Kidney (tissue), 14 donors: ENCODE results near the gene C1S. TPM values are rescaled to one million over a fixed set of nuclear protein-coding genes. Genes with fewer than 3 reads are reported as not detected.
"Not testable (repeated sequence)": the region's sequence is repeated elsewhere in the genome, so short reads cannot be mapped to it uniquely, and the experiment has no call there.

ENCODE experiments used
- DNase-seq, 5 donors: peaks; one replicate each; pipeline ENCODE4 v3.0.0-alpha.2; 2013 to 2020
- FAIRE-seq: peaks from 2 replicates; lab custom pipeline; 2012; peaks lifted over from hg19 to GRCh38; lab: Jason Lieb, UNC
- H3K27ac ChIP-seq, 2 donors: one replicate each; pipeline ENCODE4 v1.7.0; 2013; ENCODE audit warnings: low read depth in 2 of 2, low read length in 2 of 2, inconsistent platforms in 1 of 2
- H3K27me3 ChIP-seq: one replicate; pipeline ENCODE4 v1.7.1; 2013; ENCODE audit warnings: low read length, inconsistent platforms; ENCODE audit not compliant: control insufficient read depth, insufficient read depth
- H3K36me3 ChIP-seq, 3 donors: one replicate each; pipeline versions ENCODE4 v1.7.0 to v1.7.1; 2013; ENCODE audit warnings: low read length in 3 of 3, control low read depth in 1 of 3, inconsistent platforms in 1 of 3; ENCODE audit not compliant: insufficient read depth in 3 of 3, control insufficient read depth in 2 of 3
- H3K4me1 ChIP-seq, 3 donors: one replicate each; pipeline versions ENCODE4 v1.7.0 to v1.7.1; 2013; ENCODE audit warnings: low read length in 3 of 3, inconsistent platforms in 1 of 3, low read depth in 1 of 3; ENCODE audit not compliant: control insufficient read depth in 2 of 3, insufficient read depth in 2 of 3
- H3K4me3 ChIP-seq, 3 donors: one replicate each; pipeline versions ENCODE4 v1.7.0 to v1.8.1; 2013; ENCODE audit warnings: low read length in 3 of 3, control low read depth in 1 of 3, inconsistent platforms in 1 of 3
- H3K9ac ChIP-seq, 3 donors: one replicate each; pipeline versions ENCODE4 v1.7.0 to v1.7.1; 2013; ENCODE audit warnings: low read length in 3 of 3, control low read depth in 1 of 3, inconsistent platforms in 1 of 3
- H3K9me3 ChIP-seq, 3 donors: one replicate each; pipeline versions ENCODE4 v1.7.0 to v1.7.1; 2013; ENCODE audit warnings: low read length in 3 of 3, control low read depth in 1 of 3, inconsistent platforms in 1 of 3; ENCODE audit not compliant: control insufficient read depth in 2 of 3, insufficient read depth in 1 of 3
- intact Hi-C: fragments of 100-400 bp; cut with DNase I; formaldehyde crosslinking; loops from one replicate; pipeline ENCODE4 v1.11.1; 2022
- polyA plus RNA-seq: library from polyadenylated mRNA; stranded (reverse); fragments of 350-450 nt; fragmentation: Illumina TruSeq; extraction: RNeasy Lipid Tissue Mini Kit (QIAGEN cat#74804); gene quantifications from one replicate; pipeline ENCODE4 v1.2.3, GENCODE V29; 2014; ENCODE audit warnings: low read depth, low replicate concordance; ENCODE audit not compliant: insufficient read depth
- total RNA-seq: library from RNA; stranded (reverse); fragmentation: NEBNext Ultra II Directional; extraction: Animal tissue kit (Norgen Biotek cat#: 25700); gene quantifications from one replicate; pipeline ENCODE4 v1.2.1, GENCODE V29; 2021
- TF ChIP-seq, protein P1 (sequence below): IDR thresholded peaks from 3 replicates; pipeline ENCODE4 v1.5.1; 2012; ENCODE audit warnings: mild to moderate bottlenecking, moderate library complexity, borderline replicate concordance; ENCODE audit not compliant: insufficient read depth; ENCODE audit errors: extremely low read depth
- donor health status: control.
- donor health status: control.
- donor health status: control.
- donor health status: control.
- donor health status: control.
- donor health status: DM: yes; HTN: yes; CAD: no.
- donor health status: Normal renal cell carcinoma (clear cell type).

The C1S gene
- total and polyA plus RNA-seq, 2 donors from 2014 or later = 81.2 to 402 TPM

DNA sequence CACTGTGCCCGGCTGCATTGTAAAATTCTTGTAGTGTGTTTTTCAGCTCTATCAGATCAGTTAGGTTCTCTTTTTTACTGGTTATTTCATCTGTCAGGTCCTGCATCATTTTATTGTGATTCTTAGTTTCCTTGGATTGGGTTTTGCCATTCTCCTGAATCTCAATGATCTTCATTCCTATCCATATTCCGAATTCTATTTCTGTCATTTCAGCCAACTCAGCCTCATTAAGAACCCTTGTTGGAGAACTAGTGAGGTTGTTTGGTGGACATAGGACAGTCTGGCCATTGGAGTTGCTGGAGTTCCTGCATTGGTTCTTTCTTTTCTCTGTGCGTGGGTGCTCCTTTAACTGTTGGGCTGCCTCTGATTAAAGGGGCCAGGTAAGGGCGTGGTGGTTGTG, 5.6 kb upstream of the C1S start:
- no peak for DNase-seq
- H3K36me3 ChIP-seq = no peaks in the 10 kb centered on the region
- FAIRE-seq = no peak
- no peak overlapping the region for H3K4me3 ChIP-seq
- no peaks in the 10 kb centered on the region for H3K27me3 ChIP-seq
- TF ChIP-seq, protein P1, sequence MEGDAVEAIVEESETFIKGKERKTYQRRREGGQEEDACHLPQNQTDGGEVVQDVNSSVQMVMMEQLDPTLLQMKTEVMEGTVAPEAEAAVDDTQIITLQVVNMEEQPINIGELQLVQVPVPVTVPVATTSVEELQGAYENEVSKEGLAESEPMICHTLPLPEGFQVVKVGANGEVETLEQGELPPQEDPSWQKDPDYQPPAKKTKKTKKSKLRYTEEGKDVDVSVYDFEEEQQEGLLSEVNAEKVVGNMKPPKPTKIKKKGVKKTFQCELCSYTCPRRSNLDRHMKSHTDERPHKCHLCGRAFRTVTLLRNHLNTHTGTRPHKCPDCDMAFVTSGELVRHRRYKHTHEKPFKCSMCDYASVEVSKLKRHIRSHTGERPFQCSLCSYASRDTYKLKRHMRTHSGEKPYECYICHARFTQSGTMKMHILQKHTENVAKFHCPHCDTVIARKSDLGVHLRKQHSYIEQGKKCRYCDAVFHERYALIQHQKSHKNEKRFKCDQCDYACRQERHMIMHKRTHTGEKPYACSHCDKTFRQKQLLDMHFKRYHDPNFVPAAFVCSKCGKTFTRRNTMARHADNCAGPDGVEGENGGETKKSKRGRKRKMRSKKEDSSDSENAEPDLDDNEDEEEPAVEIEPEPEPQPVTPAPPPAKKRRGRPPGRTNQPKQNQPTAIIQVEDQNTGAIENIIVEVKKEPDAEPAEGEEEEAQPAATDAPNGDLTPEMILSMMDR = no peak
- no peak overlapping the region for H3K9ac ChIP-seq
- H3K27ac ChIP-seq = no peak overlapping the region
- intact Hi-C loops = no loop called here
- no peaks in the 10 kb centered on the region for H3K9me3 ChIP-seq
- no peaks in the 10 kb centered on the region for H3K4me1 ChIP-seq

DNA sequence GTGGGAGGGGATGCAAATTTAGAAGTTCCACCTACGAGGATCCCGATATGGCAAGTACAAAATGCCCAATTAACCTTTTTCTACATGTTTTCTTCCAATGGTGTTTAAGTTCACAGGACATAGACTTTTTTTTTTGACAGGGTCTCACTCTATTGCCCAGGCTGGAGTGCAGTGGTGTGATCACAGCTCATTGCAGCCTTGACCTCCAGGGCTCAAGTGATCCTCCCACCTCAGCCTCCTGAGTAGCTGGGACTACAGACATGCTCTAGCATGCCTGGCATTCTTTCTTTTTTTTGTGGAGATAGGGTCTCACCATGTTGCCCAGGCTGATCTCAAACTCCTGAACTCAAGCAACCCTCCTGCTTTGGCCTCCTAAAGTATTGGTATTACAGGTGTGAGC, 4.8 kb upstream of the C1S start:
- H3K4me1 ChIP-seq, H3K27ac ChIP-seq, intact Hi-C loops, H3K9ac ChIP-seq, DNase-seq, H3K36me3 ChIP-seq, H3K27me3 ChIP-seq, H3K4me3 ChIP-seq, FAIRE-seq, H3K9me3 ChIP-seq: not testable (repeated sequence)

- H3K9me3 ChIP-seq = no peaks in the 10 kb centered on the region
- no peak for FAIRE-seq
- intact Hi-C loops = no loop called here
Observed at GRCh38 chr12:7058163-7058845, 2.2 kb upstream of the C1S start.

DNA sequence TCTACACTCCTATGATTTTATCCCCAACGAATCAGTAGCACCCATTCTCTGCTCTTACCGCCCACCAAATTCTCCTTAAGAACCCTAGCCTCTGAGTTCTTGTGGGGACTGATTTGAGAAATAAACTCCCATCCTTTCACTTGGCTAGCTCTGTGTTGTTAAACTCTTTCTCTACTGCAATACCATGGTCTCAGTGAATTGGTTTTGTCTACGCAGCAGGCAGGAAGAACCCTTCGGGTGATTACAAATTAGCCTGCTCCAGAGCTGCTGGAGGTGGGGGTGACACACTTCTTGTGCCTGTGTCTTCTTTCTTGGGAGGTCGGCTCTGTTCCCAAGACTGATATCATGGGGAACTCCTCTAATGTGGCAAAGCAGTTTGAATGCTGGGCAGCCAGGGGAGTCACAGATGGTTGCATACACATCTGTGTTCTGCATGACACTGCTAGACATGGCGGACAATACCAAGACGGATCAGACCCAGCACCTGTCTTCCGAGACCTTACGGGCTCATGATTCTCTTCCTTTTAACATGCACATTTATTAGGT, 1.6 kb upstream of the C1S start:
- intact Hi-C loops = no loop called here
- Histone ChIP-seq H3K9me3 (no peaks in the 10 kb centered on the region), H3K4me3 (no peak overlapping the region), H3K9ac (no peak overlapping the region), H3K4me1 (no peaks in the 10 kb centered on the region), H3K27me3 (no peaks in the 10 kb centered on the region), H3K36me3 (no peaks in the 10 kb centered on the region), H3K27ac (no peak overlapping the region)
- FAIRE-seq (no peak), DNase-seq (no peak)
- TF ChIP-seq, protein P1 = no peak

More at GRCh38 chr12:7058163-7058845, 2.2 kb upstream of the C1S start:
- H3K36me3 ChIP-seq = no peaks in the 10 kb centered on the region
- no peak overlapping the region for H3K9ac ChIP-seq
- H3K27me3 ChIP-seq = no peaks in the 10 kb centered on the region
- no peak overlapping the region for H3K4me3 ChIP-seq
- H3K4me1 ChIP-seq = no peaks in the 10 kb centered on the region
- H3K27ac ChIP-seq = no peak overlapping the region
- no peak for DNase-seq
- TF ChIP-seq, protein P1 = no peak
